ENCODE results near the gene OR6S1.

The OR6S1 gene

GRCh38 chr14:20657216-20658211 is 16.0 kb upstream of the OR6S1 start:
- no peak for TF ChIP-seq EZH2phosphoT487 (IDR thresholded peaks at IDR 0.05; ENCODE audit: borderline replicate concordance, low read length)
- no peak for TF ChIP-seq CTCF (IDR thresholded peaks at IDR 0.05; ENCODE audit: low read depth, low read length, poor library complexity, severe bottlenecking)
- Histone ChIP-seq H3K9me2 (replicated peaks; ENCODE audit: control insufficient read depth, low read length) (no peaks in the 10 kb centered on the region), H3K79me2 (ENCODE audit: control insufficient read depth, low read length) (no peaks in the 10 kb centered on the region), H3F3A (ENCODE audit: control insufficient read depth, insufficient read depth) (no peaks in the 10 kb centered on the region), H3K27ac (ENCODE audit: low read depth, low read length) (no peak overlapping the region), H3K4me2 (ENCODE audit: low read length) (no peak overlapping the region), H3K4me3 (ENCODE audit: low read length) (no peak overlapping the region), H3K9me3 (ENCODE audit: control insufficient read depth, insufficient read depth, low read length) (no peaks in the 10 kb centered on the region), H3K27me3 (ENCODE audit: control insufficient read depth, low read length) (peaks cover 38% of the 10 kb centered on the region), H4K20me1 (ENCODE audit: control insufficient read depth, insufficient read depth, low read depth, low read length) (no peaks in the 10 kb centered on the region), H3K36me3 (ENCODE audit: control insufficient read depth, low read length) (no peaks in the 10 kb centered on the region), H3K4me1 (ENCODE audit: control insufficient read depth, low read length) (no peaks in the 10 kb centered on the region)

GRCh38 chr14:20656274-20656673 is 14.8 kb upstream of the OR6S1 start:
- no peaks in the 10 kb centered on the region for H4K20me1 ChIP-seq (ENCODE audit: control insufficient read depth, insufficient read depth, low read depth, low read length)
- H3K9me2 ChIP-seq (replicated peaks; ENCODE audit: control insufficient read depth, low read length), result no peaks in the 10 kb centered on the region
- peaks cover 39% of the 10 kb centered on the region for H3K27me3 ChIP-seq (ENCODE audit: control insufficient read depth, low read length)
- no peaks in the 10 kb centered on the region for H3K9me3 ChIP-seq (ENCODE audit: control insufficient read depth, insufficient read depth, low read length)
- no peaks in the 10 kb centered on the region for H3F3A ChIP-seq (ENCODE audit: control insufficient read depth, insufficient read depth)
- TF ChIP-seq EZH2phosphoT487 (IDR thresholded peaks at IDR 0.05; ENCODE audit: borderline replicate concordance, low read length) (no peak), CTCF (IDR thresholded peaks at IDR 0.05; ENCODE audit: low read depth, low read length, poor library complexity, severe bottlenecking) (no peak)
- no peaks in the 10 kb centered on the region for H3K79me2 ChIP-seq (ENCODE audit: control insufficient read depth, low read length)
- no peaks in the 10 kb centered on the region for H3K4me1 ChIP-seq (ENCODE audit: control insufficient read depth, low read length)
- no peaks in the 10 kb centered on the region for H3K36me3 ChIP-seq (ENCODE audit: control insufficient read depth, low read length)
- H3K4me2 ChIP-seq (ENCODE audit: low read length), result no peak overlapping the region
- no peak overlapping the region for H3K27ac ChIP-seq (ENCODE audit: low read depth, low read length)
- no peak overlapping the region for H3K4me3 ChIP-seq (ENCODE audit: low read length)

- peaks cover 40% of the 10 kb centered on the region for H3K27me3 ChIP-seq (ENCODE audit: control insufficient read depth, low read length)
- no peaks in the 10 kb centered on the region for H3K36me3 ChIP-seq (ENCODE audit: control insufficient read depth, low read length)
- no peaks in the 10 kb centered on the region for H3K4me1 ChIP-seq (ENCODE audit: control insufficient read depth, low read length)
- no peak overlapping the region for H3K4me3 ChIP-seq (ENCODE audit: low read length)
- no peaks in the 10 kb centered on the region for H4K20me1 ChIP-seq (ENCODE audit: control insufficient read depth, insufficient read depth, low read depth, low read length)
- no peak overlapping the region for H3K4me2 ChIP-seq (ENCODE audit: low read length)
- H3F3A ChIP-seq (ENCODE audit: control insufficient read depth, insufficient read depth), result no peaks in the 10 kb centered on the region
- H3K79me2 ChIP-seq (ENCODE audit: control insufficient read depth, low read length), result no peaks in the 10 kb centered on the region
- no peaks in the 10 kb centered on the region for H3K9me2 ChIP-seq (replicated peaks; ENCODE audit: control insufficient read depth, low read length)
- TF ChIP-seq CTCF (IDR thresholded peaks at IDR 0.05; ENCODE audit: low read depth, low read length, poor library complexity, severe bottlenecking) (no peak), EZH2phosphoT487 (IDR thresholded peaks at IDR 0.05; ENCODE audit: borderline replicate concordance, low read length) (no peak)
- H3K27ac ChIP-seq (ENCODE audit: low read depth, low read length), result no peak overlapping the region
- H3K9me3 ChIP-seq (ENCODE audit: control insufficient read depth, insufficient read depth, low read length), result no peaks in the 10 kb centered on the region
Measured at GRCh38 chr14:20655851-20656250, 14.4 kb upstream of the OR6S1 start.

Measured in DOHH2 (cell line).